Ishikawa (cell line): ENCODE results near the gene PDGFC.

Source experiments
- CEBPB ChIP-seq: IDR thresholded peaks from 2 replicates; pipeline ENCODE4 v1.6.1; 2012
- CREB1 ChIP-seq: IDR thresholded peaks from 2 replicates; pipeline ENCODE4 v1.6.1; 2012; ENCODE audit warnings: low read depth
- EGR1 ChIP-seq: IDR thresholded peaks from 2 replicates; pipeline ENCODE4 v1.6.1; 2012
- EP300 ChIP-seq: IDR thresholded peaks from 2 replicates; pipeline ENCODE4 v1.6.1; 2012; ENCODE audit warnings: borderline replicate concordance
- FOXM1 ChIP-seq: IDR thresholded peaks from 2 replicates; pipeline ENCODE4 v1.6.1; 2012; ENCODE audit warnings: low read depth, borderline replicate concordance
- MAX ChIP-seq: IDR thresholded peaks from 2 replicates; pipeline ENCODE4 v1.6.1; 2012
- NFIC ChIP-seq: IDR thresholded peaks from 2 replicates; pipeline ENCODE4 v1.6.1; 2012
- RAD21 ChIP-seq: IDR thresholded peaks from 2 replicates; pipeline ENCODE4 v1.6.1; 2012; ENCODE audit warnings: low read depth
- REST ChIP-seq: IDR thresholded peaks from 2 replicates; pipeline ENCODE4 v1.6.1; 2012; ENCODE audit warnings: low read depth, mild to moderate bottlenecking
- TAF1 ChIP-seq: IDR thresholded peaks from 2 replicates; pipeline ENCODE4 v1.6.1; 2012; ENCODE audit warnings: low read depth, mild to moderate bottlenecking
- TCF12 ChIP-seq: IDR thresholded peaks from 2 replicates; pipeline ENCODE4 v1.6.1; 2012; ENCODE audit warnings: low read depth
- TEAD4 ChIP-seq: IDR thresholded peaks from 2 replicates; pipeline ENCODE4 v1.6.1; 2012
- USF1 ChIP-seq: IDR thresholded peaks from 2 replicates; pipeline ENCODE4 v1.6.1; 2012
- YY1 ChIP-seq: IDR thresholded peaks from 2 replicates; pipeline ENCODE4 v1.6.1; 2012; ENCODE audit warnings: low read depth
- ZBTB7A ChIP-seq: IDR thresholded peaks from 2 replicates; pipeline ENCODE4 v1.6.1; 2012; ENCODE audit warnings: low read depth

PDGFC gene

GRCh38 chr4:156962058-156962358, 9.6 kb downstream of the PDGFC start:
- TF ChIP-seq USF1 (no peak), TEAD4 (no peak), TAF1 (no peak), MAX (no peak), RAD21 (no peak), ZBTB7A (no peak), TCF12 (no peak), NFIC (no peak), CEBPB (no peak), REST (no peak), YY1 (no peak), EP300 (no peak), FOXM1 (no peak), EGR1 (no peak), CREB1 (no peak)

- TF ChIP-seq TCF12 (no peak), RAD21 (no peak), YY1 (no peak), CEBPB (no peak), TEAD4 (0 out of 2 replicates have a peak, but pooled peaks have one; percentile 6), NFIC (no peak), MAX (no peak), CREB1 (no peak), EGR1 (no peak)
Measured at GRCh38 chr4:156961196-156962057, 10.2 kb downstream of the PDGFC start.

- TF ChIP-seq TAF1, result no peak
- no peak for TF ChIP-seq REST
- no peak for TF ChIP-seq ZBTB7A
Measured at GRCh38 chr4:156959298-156959702, 12.3 kb downstream of the PDGFC start.

- TF ChIP-seq YY1, result no peak
- no peak for TF ChIP-seq CREB1
- TF ChIP-seq USF1, result no peak
- peak; percentile 37; the same call in 1 of the 2 replicates for TF ChIP-seq CEBPB
- no peak for TF ChIP-seq EP300
Measured at GRCh38 chr4:156958276-156959074, 13.1 kb downstream of the PDGFC start.

- TF ChIP-seq CREB1, result no peak
- TF ChIP-seq TEAD4, result no peak
- no peak for TF ChIP-seq REST
- no peak for TF ChIP-seq YY1
- TF ChIP-seq CEBPB, result no peak
- TF ChIP-seq FOXM1, result no peak
- no peak for TF ChIP-seq MAX
- TF ChIP-seq ZBTB7A, result no peak
- no peak for TF ChIP-seq USF1
- no peak for TF ChIP-seq TCF12
- TF ChIP-seq NFIC, result no peak
- no peak for TF ChIP-seq EP300
- no peak for TF ChIP-seq TAF1
- no peak for TF ChIP-seq RAD21
- no peak for TF ChIP-seq EGR1
Measured at GRCh38 chr4:156957556-156957955, 14.0 kb downstream of the PDGFC start.
